MCF 10A (cell line): ENCODE data around the gene MPRIP. TPM values are rescaled to one million over a fixed set of nuclear protein-coding genes. Genes with fewer than 3 reads are reported as not detected.

Experiments
- BruUV-seq: library from RNA; stranded (reverse); fragments of 400-500 nt; replicated peaks from 2 replicates; lab custom pipeline; 2021; lab: Mats Ljungman, UMichigan
- CTCF ChIA-PET: fragments of 300-600 bp; sonication (Branson Sonifier 250); formaldehyde crosslinking; extraction: SDS; loops from one replicate; lab custom pipeline; 2021; ENCODE audit warnings: antibody characterized with exemption, inconsistent platforms; lab: Yijun Ruan, JAX
- POLR2A ChIA-PET: fragments of 300-600, 350-650 bp; sonication (Branson Sonifier 250); formaldehyde crosslinking; extraction: SDS; loops from one replicate; lab custom pipeline; 2020; ENCODE audit warnings: antibody characterized with exemption, inconsistent platforms; lab: Yijun Ruan, JAX
- DNase-seq: peaks from one replicate; pipeline ENCODE4 v3.0.0-alpha.2; 2018; ENCODE audit not compliant: unreplicated experiment
- H3K27ac Mint-ChIP-seq: one replicate; pipeline ENCODE4 v1.8.0; 2022; ENCODE audit warnings: mild to moderate bottlenecking, low read depth, mixed read lengths; ENCODE audit not compliant: unreplicated experiment
- H3K27me3 Mint-ChIP-seq: one replicate; pipeline ENCODE4 v1.8.0; 2022; ENCODE audit warnings: mixed read lengths; ENCODE audit not compliant: insufficient read depth, unreplicated experiment
- H3K36me3 Mint-ChIP-seq: one replicate; pipeline ENCODE4 v1.8.0; 2022; ENCODE audit warnings: mild to moderate bottlenecking, moderate library complexity, mixed read lengths; ENCODE audit not compliant: insufficient read depth, unreplicated experiment
- H3K4me1 Mint-ChIP-seq: one replicate; pipeline ENCODE4 v1.8.0; 2022; ENCODE audit warnings: mixed read lengths; ENCODE audit not compliant: insufficient read depth, unreplicated experiment
- H3K4me3 Mint-ChIP-seq: one replicate; pipeline ENCODE4 v1.8.0; 2022; ENCODE audit warnings: mild to moderate bottlenecking, moderate library complexity, mixed read lengths; ENCODE audit not compliant: unreplicated experiment
- H3K9me3 Mint-ChIP-seq: one replicate; pipeline ENCODE4 v1.8.0; 2022; ENCODE audit warnings: mixed read lengths; ENCODE audit not compliant: unreplicated experiment
- CTCF ChIP-seq: fragments of 200-600 bp; IDR thresholded peaks from one replicate; pipeline ENCODE4 v1.8.0; 2022; ENCODE audit warnings: antibody characterized with exemption, mild to moderate bottlenecking; ENCODE audit not compliant: unreplicated experiment
- intact Hi-C: fragments of 100-400 bp; cut with micrococcal nuclease; formaldehyde crosslinking; loops from 2 replicates; pipeline ENCODE4 v1.14.1; 2022
- total RNA-seq: library from RNA; stranded (reverse); gene quantifications from 2 replicates; pipeline ENCODE4 v1.2.3, GENCODE V29; 2022

Gene MPRIP
- total RNA-seq, 1 experiment from 2014 or later: 230 TPM

- Mint-ChIP-seq H3K9me3 (peaks cover 6% of the 10 kb centered on the region), H3K27me3 (no peaks in the 10 kb centered on the region), H3K4me3 (no peak overlapping the region), H3K36me3 (peaks cover 37% of the 10 kb centered on the region), H3K4me1 (peaks cover 50% of the 10 kb centered on the region), H3K27ac (no peak overlapping the region)
- no TSS peak for BruUV-seq
- no peak for TF ChIP-seq CTCF
- DNase-seq: peak; percentile 38
- ChIA-PET POLR2A (interaction anchor here (0.9 to 1.1 kb wide), 3 partner anchors 10 to 30 kb away, joined by 3 to 7 read pairs (median 3); no protein-coding TSS in a partner anchor), CTCF (interaction anchor here (0.5 to 1.1 kb wide), 3 partner anchors 15 to 111 kb away, joined by 3 to 5 read pairs (median 3); no protein-coding TSS in a partner anchor)
- intact Hi-C loops: no loop called here
Measured at GRCh38 chr17:17073581-17074403, 31.5 kb downstream of the MPRIP start.

- POLR2A ChIA-PET: interaction anchor here (1.1 to 1.2 kb wide), 2 partner anchors 12 to 32 kb away, joined by 3 to 7 read pairs; no protein-coding TSS in a partner anchor
- intact Hi-C loops: no loop called here
- CTCF ChIA-PET: interaction anchor here (0.7 kb wide), 1 partner anchor 77 kb away, joined by 3 read pairs; no protein-coding TSS in a partner anchor
- Mint-ChIP-seq H3K4me1 (peaks cover 49% of the 10 kb centered on the region), H3K4me3 (no peak overlapping the region), H3K27ac (peak overlapping the region; percentile 46), H3K9me3 (peaks cover 2% of the 10 kb centered on the region), H3K27me3 (no peaks in the 10 kb centered on the region), H3K36me3 (peaks cover 38% of the 10 kb centered on the region)
- no TSS peak for BruUV-seq
- no peak for DNase-seq
- TF ChIP-seq CTCF: no peak
Measured at GRCh38 chr17:17075125-17075781, 33.0 kb downstream of the MPRIP start.

- CTCF ChIA-PET: no interaction called here
- BruUV-seq: no TSS peak
- intact Hi-C loops: no loop called here
- Mint-ChIP-seq H3K4me3 (no peak overlapping the region), H3K36me3 (peaks cover 31% of the 10 kb centered on the region), H3K9me3 (no peaks in the 10 kb centered on the region), H3K4me1 (peaks cover 41% of the 10 kb centered on the region), H3K27me3 (no peaks in the 10 kb centered on the region), H3K27ac (peak overlapping the region; percentile 46)
- DNase-seq: no peak
- TF ChIP-seq CTCF: no peak
- POLR2A ChIA-PET: interaction anchor here (1.2 kb wide), 1 partner anchor 11 kb away, joined by 3 read pairs; no protein-coding TSS in a partner anchor
Measured at GRCh38 chr17:17076066-17076465, 33.8 kb downstream of the MPRIP start.

GRCh38 chr17:17077101-17077500 is 34.8 kb downstream of the MPRIP start:
- intact Hi-C loops: no loop called here

More at GRCh38 chr17:17077101-17077500, 34.8 kb downstream of the MPRIP start:
- no peaks in the 10 kb centered on the region for H3K27me3 Mint-ChIP-seq
- no TSS peak for BruUV-seq
- no peak for TF ChIP-seq CTCF
- ChIA-PET CTCF (no interaction called here), POLR2A (no interaction called here)
- peak overlapping the region; percentile 27 for H3K27ac Mint-ChIP-seq
- peaks cover 27% of the 10 kb centered on the region for H3K36me3 Mint-ChIP-seq
- peaks cover 31% of the 10 kb centered on the region for H3K4me1 Mint-ChIP-seq
- H3K4me3 Mint-ChIP-seq: no peak overlapping the region
- DNase-seq: no peak
- H3K9me3 Mint-ChIP-seq: no peaks in the 10 kb centered on the region
